IMR-90 (cell line): ENCODE data around the gene AKAP6.

Experiments
- CTCF ChIP-seq: conservative IDR thresholded peaks from 2 replicates; pipeline ENCODE4 v1.5.1; 2012; ENCODE audit warnings: mild to moderate bottlenecking, low read depth, low read length, improper control_type of control experiment
- POLR2A ChIP-seq: IDR thresholded peaks from 2 replicates; pipeline ENCODE4 v1.6.1; 2012; ENCODE audit warnings: mild to moderate bottlenecking, low read depth, low read length
- RAD21 ChIP-seq: IDR thresholded peaks from 2 replicates; pipeline ENCODE4 v1.6.1; 2012; ENCODE audit warnings: low read length, improper control_type of control experiment
- RCOR1 ChIP-seq: IDR thresholded peaks from 2 replicates; pipeline ENCODE4 v1.6.1; 2012; ENCODE audit warnings: mild to moderate bottlenecking, low read length, improper control_type of control experiment; ENCODE audit not compliant: insufficient replicate concordance
- RFX5 ChIP-seq: IDR thresholded peaks from 2 replicates; pipeline ENCODE4 v1.8.0; 2012; ENCODE audit warnings: low read depth, mild to moderate bottlenecking, low read length, moderate library complexity

DNA sequence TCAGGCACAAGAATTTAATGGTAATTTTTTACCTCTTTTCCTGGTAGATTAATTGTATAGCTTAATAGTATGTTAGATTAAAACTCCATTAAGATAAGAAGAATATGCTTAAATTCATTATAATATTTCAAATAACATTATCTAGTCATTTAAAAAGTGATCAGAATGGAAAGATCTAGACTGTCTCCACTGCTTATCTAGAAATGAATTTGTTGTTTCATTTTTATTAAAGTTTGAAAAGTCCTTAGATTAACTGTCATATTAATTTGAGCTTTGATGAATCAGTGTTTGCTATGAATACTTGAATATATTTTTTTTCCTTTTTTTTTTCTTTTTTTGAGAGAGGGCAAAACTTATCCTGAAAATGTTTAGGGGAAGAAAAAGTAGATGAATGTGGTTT, 373.0 kb downstream of the AKAP6 start:
- TF ChIP-seq CTCF (no peak), POLR2A (no peak), RFX5 (no peak), RCOR1 (no peak), RAD21 (no peak)
